Mucosa of stomach (tissue), 1 donor: ENCODE data around the gene ATF7.
"Not testable (repeated sequence)": the region's sequence is repeated elsewhere in the genome, so short reads cannot be mapped to it uniquely, and the experiment has no call there.

Source experiments
- H3K27me3 ChIP-seq: one replicate; pipeline ENCODE4 v1.7.0; 2013; ENCODE audit warnings: mild to moderate bottlenecking, low read length; ENCODE audit not compliant: control insufficient read depth, insufficient read depth
- H3K36me3 ChIP-seq: one replicate; pipeline ENCODE4 v1.7.0; 2013; ENCODE audit warnings: low read length; ENCODE audit not compliant: control insufficient read depth, insufficient read depth
- H3K4me1 ChIP-seq: one replicate; pipeline ENCODE4 v1.7.0; 2013; ENCODE audit warnings: mild to moderate bottlenecking, low read length; ENCODE audit not compliant: control insufficient read depth, insufficient read depth
- H3K4me3 ChIP-seq: one replicate; pipeline ENCODE4 v1.7.0; 2013; ENCODE audit warnings: low read length
- H3K9ac ChIP-seq: one replicate; pipeline ENCODE4 v1.7.0; 2013; ENCODE audit warnings: mild to moderate bottlenecking, low read length, moderate library complexity
- H3K9me3 ChIP-seq: one replicate; pipeline ENCODE4 v1.7.0; 2013; ENCODE audit warnings: mild to moderate bottlenecking, low read length, moderate library complexity; ENCODE audit not compliant: control insufficient read depth
- donor health status: Pancreatic carcinoma.

The ATF7 gene

GRCh38 chr12:53572134-53572758 lies 53.9 kb downstream of the ATF7 start:
- peaks cover 11% of the 10 kb centered on the region for H3K4me1 ChIP-seq
- no peaks in the 10 kb centered on the region for H3K27me3 ChIP-seq
- H3K36me3 ChIP-seq = no peaks in the 10 kb centered on the region
- no peak overlapping the region for H3K9ac ChIP-seq
- no peak overlapping the region for H3K4me3 ChIP-seq
- no peaks in the 10 kb centered on the region for H3K9me3 ChIP-seq

- no peaks in the 10 kb centered on the region for H3K27me3 ChIP-seq
- H3K9ac ChIP-seq = no peak overlapping the region
- H3K4me3 ChIP-seq = no peak overlapping the region
- no peaks in the 10 kb centered on the region for H3K36me3 ChIP-seq
- H3K4me1 ChIP-seq = peaks cover 11% of the 10 kb centered on the region
- H3K9me3 ChIP-seq = no peaks in the 10 kb centered on the region
Observed at GRCh38 chr12:53571295-53571694, 54.9 kb downstream of the ATF7 start.

GRCh38 chr12:53568809-53569557 lies 57.2 kb downstream of the ATF7 start:
- Histone ChIP-seq H3K9me3 (no peaks in the 10 kb centered on the region), H3K36me3 (no peaks in the 10 kb centered on the region), H3K9ac (no peak overlapping the region), H3K4me3 (no peak overlapping the region), H3K4me1 (no peaks in the 10 kb centered on the region), H3K27me3 (no peaks in the 10 kb centered on the region)

- H3K36me3 ChIP-seq = no peaks in the 10 kb centered on the region
- no peaks in the 10 kb centered on the region for H3K4me1 ChIP-seq
- no peaks in the 10 kb centered on the region for H3K27me3 ChIP-seq
- H3K9me3 ChIP-seq = no peaks in the 10 kb centered on the region
- H3K9ac ChIP-seq = no peak overlapping the region
- H3K4me3 ChIP-seq = no peak overlapping the region
Observed at GRCh38 chr12:53567961-53568808, 58.0 kb downstream of the ATF7 start.

- H3K27me3 ChIP-seq, H3K4me3 ChIP-seq, H3K36me3 ChIP-seq, H3K9ac ChIP-seq, H3K9me3 ChIP-seq: not testable (repeated sequence)
- peaks cover 14% of the 10 kb centered on the region for H3K4me1 ChIP-seq
Observed at GRCh38 chr12:53565376-53565775, 60.8 kb downstream of the ATF7 start.

- H3K4me3 ChIP-seq = no peak overlapping the region
- no peaks in the 10 kb centered on the region for H3K27me3 ChIP-seq
- no peaks in the 10 kb centered on the region for H3K36me3 ChIP-seq
- no peak overlapping the region for H3K9ac ChIP-seq
- H3K9me3 ChIP-seq = no peaks in the 10 kb centered on the region
- H3K4me1 ChIP-seq = peaks cover 14% of the 10 kb centered on the region
Observed at GRCh38 chr12:53564941-53565340, 61.2 kb downstream of the ATF7 start.

- H3K4me3 ChIP-seq = no peak overlapping the region
- peaks cover 14% of the 10 kb centered on the region for H3K4me1 ChIP-seq
- no peaks in the 10 kb centered on the region for H3K27me3 ChIP-seq
- H3K36me3 ChIP-seq = no peaks in the 10 kb centered on the region
- no peaks in the 10 kb centered on the region for H3K9me3 ChIP-seq
- H3K9ac ChIP-seq = no peak overlapping the region
Observed at GRCh38 chr12:53564278-53564677, 61.9 kb downstream of the ATF7 start.

GRCh38 chr12:53563452-53564028 lies 62.6 kb downstream of the ATF7 start:
- Histone ChIP-seq H3K4me3 (no peak overlapping the region), H3K4me1 (peaks cover 14% of the 10 kb centered on the region), H3K27me3 (no peaks in the 10 kb centered on the region), H3K9me3 (no peaks in the 10 kb centered on the region), H3K9ac (no peak overlapping the region), H3K36me3 (no peaks in the 10 kb centered on the region)

GRCh38 chr12:53561590-53561953 lies 64.6 kb downstream of the ATF7 start:
- H3K4me1 ChIP-seq = peaks cover 21% of the 10 kb centered on the region
- H3K9ac ChIP-seq = no peak overlapping the region

GRCh38 chr12:53560912-53561589 lies 65.1 kb downstream of the ATF7 start:
- Histone ChIP-seq H3K4me1 (peaks cover 21% of the 10 kb centered on the region), H3K9ac (no peak overlapping the region), H3K27me3 (no peaks in the 10 kb centered on the region), H3K9me3 (no peaks in the 10 kb centered on the region), H3K4me3 (no peak overlapping the region), H3K36me3 (no peaks in the 10 kb centered on the region)

More at GRCh38 chr12:53561590-53561953, 64.6 kb downstream of the ATF7 start:
- no peaks in the 10 kb centered on the region for H3K27me3 ChIP-seq
- H3K36me3 ChIP-seq = no peaks in the 10 kb centered on the region
- H3K9me3 ChIP-seq = no peaks in the 10 kb centered on the region
- no peak overlapping the region for H3K4me3 ChIP-seq

- Histone ChIP-seq H3K36me3 (no peaks in the 10 kb centered on the region), H3K9me3 (no peaks in the 10 kb centered on the region), H3K9ac (no peak overlapping the region), H3K27me3 (no peaks in the 10 kb centered on the region), H3K4me1 (peaks cover 21% of the 10 kb centered on the region), H3K4me3 (no peak overlapping the region)
Observed at GRCh38 chr12:53560351-53560750, 65.8 kb downstream of the ATF7 start.
